ENCODE data around the gene GABBR2.

The GABBR2 gene

GRCh38 chr9:98367923-98368322, 340.8 kb downstream of the GABBR2 start:
- no peak for DNase-seq

- no peak for DNase-seq
Observed at GRCh38 chr9:98367371-98367900, 341.3 kb downstream of the GABBR2 start.

- peak; percentile 43 to 84 (median 68) for DNase-seq
Observed at GRCh38 chr9:98365781-98366180, 343.0 kb downstream of the GABBR2 start.

DNA sequence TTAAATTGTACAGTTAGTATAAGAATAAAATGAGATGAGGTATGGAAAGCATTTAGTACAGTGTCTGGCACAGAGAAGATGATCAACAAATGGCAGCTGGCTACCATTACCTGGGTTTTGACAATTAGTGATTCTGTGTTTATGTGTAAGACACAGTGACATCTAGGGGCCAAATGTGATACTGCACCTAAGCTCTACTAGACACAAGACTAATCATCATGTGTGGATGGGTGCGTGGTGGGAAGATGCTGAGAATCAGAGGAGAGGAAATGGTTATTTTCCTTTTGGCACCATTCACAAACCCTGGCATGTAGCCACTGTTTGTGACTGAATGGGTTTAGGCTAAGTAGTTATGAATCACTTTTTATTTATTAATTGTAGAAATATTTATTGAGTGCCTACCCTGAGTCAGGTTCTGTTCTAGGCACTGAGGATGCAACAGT, 343.5 kb downstream of the GABBR2 start:
- peak; percentile 49 to 66 (median 56) for DNase-seq

- DNase-seq, result no peak
Observed at GRCh38 chr9:98364086-98364485, 344.6 kb downstream of the GABBR2 start.

DNA sequence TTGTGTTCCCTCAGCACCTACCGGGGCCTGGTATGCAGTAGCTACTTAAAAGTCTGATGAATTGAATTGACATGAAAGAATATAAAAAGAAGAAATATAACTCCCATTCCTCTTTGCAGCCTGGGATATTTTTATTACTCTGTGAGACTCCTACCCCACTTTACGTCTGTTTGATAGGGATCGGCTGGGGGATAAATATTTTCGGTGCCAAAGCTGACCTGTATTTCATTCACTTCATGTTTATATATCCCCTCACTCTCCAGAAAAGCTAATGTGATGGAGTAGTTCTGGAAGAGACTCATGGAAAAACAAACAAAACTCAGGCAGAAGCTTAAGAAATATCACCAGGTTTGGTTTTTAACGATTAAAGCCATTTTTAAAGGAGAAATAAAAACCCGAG, 345.1 kb downstream of the GABBR2 start:
- DNase-seq, result no peak

GRCh38 chr9:98362624-98363252, 346.0 kb downstream of the GABBR2 start:
- no peak for DNase-seq

GRCh38 chr9:98361645-98362044, 347.1 kb downstream of the GABBR2 start:
- DNase-seq, result no peak

DNA sequence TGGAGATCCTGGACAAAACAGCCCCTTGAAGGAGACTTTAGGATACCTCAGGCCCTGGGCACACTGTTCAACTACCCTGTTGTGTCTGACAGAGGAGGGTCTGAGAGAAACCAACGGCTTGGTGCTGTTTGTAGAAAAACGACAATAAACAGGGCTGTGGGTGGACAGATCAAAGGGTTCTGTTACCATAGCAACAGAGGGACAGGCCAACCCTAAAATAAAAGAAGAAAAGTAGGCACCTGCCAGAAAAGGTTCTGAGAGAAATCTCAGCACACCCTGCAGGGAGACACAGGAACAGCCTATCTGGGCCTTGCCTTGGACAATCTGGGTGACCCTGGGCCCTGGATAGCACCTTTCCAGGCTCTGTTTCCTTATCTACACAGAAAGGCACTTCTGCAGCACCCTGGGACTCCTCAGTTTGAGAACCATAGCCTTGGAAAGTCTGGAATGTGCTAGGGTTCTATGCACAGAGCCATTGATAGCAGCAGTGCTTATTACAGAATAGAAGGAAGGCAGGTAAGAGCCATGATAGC, 348.5 kb downstream of the GABBR2 start:
- DNase-seq, result no peak

DNA sequence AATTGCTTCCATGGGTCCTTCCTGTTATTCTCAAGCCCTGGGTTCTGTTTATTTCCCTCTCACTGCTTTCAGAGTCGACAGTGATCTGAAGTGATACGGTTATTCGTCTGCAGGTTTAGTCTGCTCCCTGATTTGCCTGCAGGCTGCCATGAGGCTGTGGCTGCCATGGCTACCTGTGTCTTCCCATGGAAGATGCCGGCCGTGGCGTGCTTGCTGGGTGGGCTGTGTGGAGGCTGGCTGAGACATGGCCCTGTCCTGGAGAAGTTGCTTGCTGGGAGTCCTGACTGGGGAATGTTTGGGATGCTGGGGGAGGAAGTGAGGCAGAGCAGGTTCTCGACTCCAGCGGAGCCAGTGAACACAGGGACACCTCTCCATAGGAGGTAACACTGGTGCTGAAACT, 349.2 kb downstream of the GABBR2 start:
- no peak for DNase-seq

DNA sequence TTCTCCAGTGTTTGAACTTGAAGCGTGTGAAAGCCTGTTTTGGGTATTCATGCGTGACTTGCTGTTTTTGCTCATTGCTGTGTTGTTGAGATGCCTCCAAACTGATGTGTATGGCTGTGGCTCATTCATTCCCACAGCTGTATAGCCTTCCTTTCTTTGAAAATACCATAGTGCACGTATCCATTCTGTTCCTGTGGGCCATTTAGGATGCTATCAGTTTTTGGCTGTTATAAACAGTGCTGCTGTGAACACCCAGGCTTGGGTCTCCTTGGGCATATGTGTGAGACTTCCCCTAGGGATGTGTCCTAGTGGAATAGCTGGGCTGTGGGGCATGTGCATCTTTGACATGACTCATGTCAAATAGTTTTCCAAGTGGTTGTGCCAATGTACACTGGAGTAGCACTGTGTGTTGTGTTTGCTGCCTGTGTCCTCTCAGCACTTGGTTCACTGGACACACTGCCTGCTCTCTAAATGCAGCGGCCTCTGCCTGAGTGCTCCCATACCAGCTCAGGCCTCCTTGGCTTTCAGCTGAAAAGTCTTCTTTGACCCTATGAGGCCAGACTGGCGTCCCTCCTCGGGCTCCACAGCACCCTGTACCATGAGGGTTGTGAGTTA, 350.7 kb downstream of the GABBR2 start:
- DNase-seq, result no peak

GRCh38 chr9:98356953-98357690, 351.6 kb downstream of the GABBR2 start:
- no peak for DNase-seq

DNA sequence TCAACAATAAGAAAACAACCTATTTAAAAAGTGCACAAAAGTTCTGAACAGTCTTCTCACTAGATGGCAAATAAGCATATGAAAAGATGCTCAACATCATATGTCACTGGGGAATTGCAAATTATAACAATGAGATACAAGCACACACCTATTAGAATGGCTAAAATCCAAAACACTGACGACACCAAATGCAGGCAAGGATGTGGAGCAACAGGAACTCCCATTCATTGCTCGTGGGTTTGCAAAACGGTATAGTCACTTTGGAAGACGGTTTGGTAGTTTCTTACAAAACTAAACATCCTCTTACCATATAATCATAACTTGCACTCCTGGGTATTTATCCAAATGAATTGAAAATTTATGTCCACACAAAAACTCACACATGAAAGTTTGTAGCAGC, 352.4 kb downstream of the GABBR2 start:
- DNase-seq, result no peak

DNA sequence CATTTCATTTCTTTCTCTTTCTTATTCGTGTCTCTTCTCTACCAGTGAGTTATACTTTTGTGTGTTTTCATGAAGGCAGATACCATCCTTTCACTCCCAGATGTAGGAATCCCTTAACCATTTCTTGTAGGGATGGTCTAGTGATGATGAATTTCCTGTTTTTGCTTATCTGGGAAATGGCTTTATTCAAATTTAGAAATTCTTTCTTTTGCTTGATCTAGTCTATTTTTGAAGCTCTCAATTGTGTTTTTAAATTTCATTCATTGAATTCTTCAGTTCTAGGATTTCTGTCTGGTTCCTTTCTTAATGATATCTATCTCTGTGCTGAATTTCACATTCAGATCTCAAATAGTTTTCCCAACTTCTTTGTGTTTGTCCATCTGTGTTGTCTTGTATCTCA, 357.4 kb downstream of the GABBR2 start:
- no peak for DNase-seq

DNA sequence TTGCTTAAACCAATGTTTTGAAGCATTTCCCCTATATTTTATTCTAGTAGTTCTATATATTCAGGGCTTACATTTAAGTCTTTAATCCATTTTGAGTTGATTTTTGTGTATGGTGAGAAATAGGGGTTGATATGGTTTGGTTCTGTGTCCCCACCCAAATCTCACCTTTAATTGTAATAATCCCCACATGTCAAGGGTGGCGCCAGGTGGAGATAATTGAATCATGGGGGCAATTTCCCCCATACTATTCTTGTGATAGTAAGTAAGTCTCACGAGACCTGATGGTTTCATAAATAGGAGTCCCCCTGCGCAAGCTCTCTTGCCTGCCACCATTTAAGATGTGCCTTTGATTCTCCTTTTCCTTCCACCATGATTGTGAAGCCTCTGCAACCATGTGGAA, 361.1 kb downstream of the GABBR2 start:
- no peak for DNase-seq

- DNase-seq, result no peak
Observed at GRCh38 chr9:98345011-98345410, 363.7 kb downstream of the GABBR2 start.

DNA sequence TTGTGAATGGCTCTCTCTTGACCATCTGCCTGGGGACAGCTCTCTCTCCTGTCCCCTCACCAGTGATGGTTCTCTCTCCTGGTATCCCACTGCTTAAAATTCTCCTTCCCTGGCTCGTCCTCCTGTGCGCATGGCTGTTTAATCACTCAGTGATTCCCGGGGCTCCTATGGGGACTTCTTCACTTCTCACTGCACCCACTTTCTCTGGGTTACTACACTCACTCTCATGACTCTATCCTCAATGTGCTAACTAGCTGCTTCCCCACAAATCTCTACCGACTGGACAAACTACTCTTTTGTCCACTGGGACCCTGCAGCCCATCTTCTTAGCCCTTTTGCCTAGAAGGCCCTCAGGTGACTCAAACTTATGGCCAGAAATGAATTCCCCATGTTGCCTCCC, 364.2 kb downstream of the GABBR2 start:
- no peak for DNase-seq

DNA sequence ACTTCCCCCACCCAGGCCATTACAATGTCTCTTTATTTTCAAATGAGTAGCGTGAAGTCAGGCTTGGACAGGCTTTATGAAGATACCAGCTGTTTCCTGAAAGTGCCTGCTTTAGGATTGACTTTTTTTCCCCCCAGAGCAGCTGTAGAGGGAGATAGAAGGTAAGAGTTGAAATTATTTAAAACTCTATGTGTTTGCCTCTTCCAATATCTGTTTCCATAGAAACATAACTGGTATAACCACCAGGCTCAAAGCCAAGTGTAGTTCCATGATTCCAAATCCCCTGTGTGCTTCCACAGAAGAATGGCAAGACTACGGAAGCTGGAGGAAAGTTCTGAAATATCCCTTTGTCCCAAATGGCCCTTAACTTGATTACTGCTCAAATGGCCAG, 365.9 kb downstream of the GABBR2 start:
- no peak for DNase-seq

- no peak for DNase-seq
Observed at GRCh38 chr9:98342098-98342819, 366.5 kb downstream of the GABBR2 start.

- no peak for DNase-seq
Observed at GRCh38 chr9:98341157-98342097, 367.3 kb downstream of the GABBR2 start.

DNA sequence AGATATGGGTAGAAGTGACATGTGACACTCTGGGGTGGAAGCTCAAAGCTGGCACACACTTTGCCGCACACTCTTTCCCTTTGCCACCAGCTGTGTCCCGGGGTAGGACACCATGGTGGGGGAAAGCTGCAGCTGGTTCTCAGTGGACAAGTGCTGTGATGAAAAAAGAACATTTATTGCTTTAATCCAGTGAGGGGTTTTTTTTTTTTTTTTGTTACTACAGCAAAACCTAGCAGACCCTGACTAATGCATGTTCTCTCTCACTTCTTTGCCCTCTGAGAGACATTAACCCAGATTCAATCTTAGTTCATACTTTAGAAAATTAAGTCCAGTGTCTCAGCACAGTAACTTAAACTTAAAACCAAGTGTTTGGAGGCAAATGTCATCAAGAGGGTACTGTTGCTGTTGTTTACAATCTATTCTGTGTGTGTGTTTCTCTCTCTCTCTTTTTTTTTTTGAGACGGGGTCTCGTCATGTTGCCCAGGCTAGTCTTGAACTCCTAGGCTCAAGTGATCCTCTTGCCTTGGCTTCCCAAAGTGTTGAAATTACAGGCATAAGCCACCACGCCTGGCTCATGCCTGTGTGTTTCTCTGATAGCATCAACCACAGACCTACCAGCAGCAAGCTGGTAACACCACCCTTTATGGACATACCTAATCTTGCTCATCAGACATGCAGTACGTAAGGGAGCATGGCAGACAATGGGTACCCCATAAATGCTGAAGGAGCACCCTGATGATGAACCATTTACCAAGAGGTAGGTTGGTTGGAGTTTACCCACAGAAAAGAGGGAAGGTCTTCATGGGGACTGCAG, 368.5 kb downstream of the GABBR2 start:
- no peak for DNase-seq

All from suppressor macrophage (primary cell).